ENCODE data around the gene KCNIP1. TPM values are rescaled to one million over a fixed set of nuclear protein-coding genes. Genes with fewer than 3 reads are reported as not detected.

The KCNIP1 gene
- total and polyA plus RNA-seq, 2 of the 8 experiments (the other 6 are each of a cell fraction or from before 2014, with no cell fraction given) = 0.52 to 0.83 TPM

DNA sequence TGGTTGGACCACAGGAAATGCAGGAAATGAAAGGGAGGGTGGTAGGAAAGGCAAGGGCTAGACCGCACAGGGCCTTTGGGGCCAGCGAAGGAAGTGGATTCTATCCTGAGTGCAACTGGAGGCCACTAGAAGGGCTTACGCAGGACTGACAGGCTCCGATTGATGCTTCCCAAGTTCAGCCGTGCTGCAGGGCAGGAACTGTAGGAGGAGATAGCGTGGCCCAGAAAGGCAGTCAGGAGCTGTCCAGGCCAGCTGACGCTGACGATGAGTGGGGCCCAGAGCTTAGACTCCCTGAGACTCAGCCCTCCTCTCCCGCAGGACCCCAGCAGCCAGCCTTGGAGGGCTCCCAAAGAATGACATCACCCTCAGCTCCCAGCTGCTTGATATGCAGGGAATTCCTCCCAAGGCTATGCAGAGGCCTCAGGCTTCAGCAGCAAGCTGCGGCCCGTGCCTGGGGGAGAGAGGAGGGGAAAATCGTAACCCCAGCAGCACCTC lies 48.8 kb downstream of the KCNIP1 start (continued):
- no peak for TF ChIP-seq GABPA (IDR thresholded peaks at IDR 0.05; ENCODE audit: borderline replicate concordance, insufficient read depth, low read length)
- TF ChIP-seq SAP30 (IDR thresholded peaks at IDR 0.05; ENCODE audit: insufficient read depth, insufficient replicate concordance, low read length) = peak; percentile 96
- TF ChIP-seq, protein P1, sequence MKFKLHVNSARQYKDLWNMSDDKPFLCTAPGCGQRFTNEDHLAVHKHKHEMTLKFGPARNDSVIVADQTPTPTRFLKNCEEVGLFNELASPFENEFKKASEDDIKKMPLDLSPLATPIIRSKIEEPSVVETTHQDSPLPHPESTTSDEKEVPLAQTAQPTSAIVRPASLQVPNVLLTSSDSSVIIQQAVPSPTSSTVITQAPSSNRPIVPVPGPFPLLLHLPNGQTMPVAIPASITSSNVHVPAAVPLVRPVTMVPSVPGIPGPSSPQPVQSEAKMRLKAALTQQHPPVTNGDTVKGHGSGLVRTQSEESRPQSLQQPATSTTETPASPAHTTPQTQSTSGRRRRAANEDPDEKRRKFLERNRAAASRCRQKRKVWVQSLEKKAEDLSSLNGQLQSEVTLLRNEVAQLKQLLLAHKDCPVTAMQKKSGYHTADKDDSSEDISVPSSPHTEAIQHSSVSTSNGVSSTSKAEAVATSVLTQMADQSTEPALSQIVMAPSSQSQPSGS (IDR thresholded peaks at IDR 0.05; ENCODE audit: low read length) = peak; percentile 84
- no peak for TF ChIP-seq ZNF274 (IDR thresholded peaks at IDR 0.05; ENCODE audit: borderline replicate concordance, extremely low read depth, low read length)
- TF ChIP-seq POU5F1 (IDR thresholded peaks at IDR 0.05; ENCODE audit: low read depth, low read length) = no peak
- peak; percentile 9 to 32; a peak in 1 of 4 replicates for TF ChIP-seq RAD21 (IDR thresholded peaks at IDR 0.05 in 1 of 2, conservative IDR thresholded peaks at IDR 0.05 in 1 of 2; ENCODE audit: low read depth in 2 of 2, low read length in 2 of 2)
- TF ChIP-seq JUND (IDR thresholded peaks at IDR 0.05; ENCODE audit: low read length) = peak; percentile 58; the same call in 1 of the 2 replicates
- TF ChIP-seq, protein P2, sequence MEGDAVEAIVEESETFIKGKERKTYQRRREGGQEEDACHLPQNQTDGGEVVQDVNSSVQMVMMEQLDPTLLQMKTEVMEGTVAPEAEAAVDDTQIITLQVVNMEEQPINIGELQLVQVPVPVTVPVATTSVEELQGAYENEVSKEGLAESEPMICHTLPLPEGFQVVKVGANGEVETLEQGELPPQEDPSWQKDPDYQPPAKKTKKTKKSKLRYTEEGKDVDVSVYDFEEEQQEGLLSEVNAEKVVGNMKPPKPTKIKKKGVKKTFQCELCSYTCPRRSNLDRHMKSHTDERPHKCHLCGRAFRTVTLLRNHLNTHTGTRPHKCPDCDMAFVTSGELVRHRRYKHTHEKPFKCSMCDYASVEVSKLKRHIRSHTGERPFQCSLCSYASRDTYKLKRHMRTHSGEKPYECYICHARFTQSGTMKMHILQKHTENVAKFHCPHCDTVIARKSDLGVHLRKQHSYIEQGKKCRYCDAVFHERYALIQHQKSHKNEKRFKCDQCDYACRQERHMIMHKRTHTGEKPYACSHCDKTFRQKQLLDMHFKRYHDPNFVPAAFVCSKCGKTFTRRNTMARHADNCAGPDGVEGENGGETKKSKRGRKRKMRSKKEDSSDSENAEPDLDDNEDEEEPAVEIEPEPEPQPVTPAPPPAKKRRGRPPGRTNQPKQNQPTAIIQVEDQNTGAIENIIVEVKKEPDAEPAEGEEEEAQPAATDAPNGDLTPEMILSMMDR (IDR thresholded peaks at IDR 0.05; ENCODE audit: control extremely low read depth in 1 of 3, insufficient read depth in 1 of 3, low read depth in 1 of 3, low read length in 3 of 3) = peak; percentile 12 to 28 (median 17); a peak in 3 of 4 replicates
- no peak for TF ChIP-seq NRF1 (IDR thresholded peaks at IDR 0.05; ENCODE audit: low read depth, low read length)
- no peak for TF ChIP-seq KDM1A (IDR thresholded peaks at IDR 0.05; ENCODE audit: borderline replicate concordance, low read length)
- no peak for TF ChIP-seq TAF7 (optimal IDR thresholded peaks at IDR 0.05; ENCODE audit: borderline replicate concordance, low read depth, low read length)
- no peak for TF ChIP-seq CBX5 (IDR thresholded peaks at IDR 0.05; ENCODE audit: low read depth, low read length)

All from H1 (cell line).